GM18867 (cell line): ENCODE results near the gene CDC42EP4.
"Not testable (repeated sequence)": the region's sequence is repeated elsewhere in the genome, so short reads cannot be mapped to it uniquely, and the experiment has no call there.

ENCODE experiments used
- ATAC-seq: cut with Tn5 transposase; IDR thresholded peaks from one replicate; pipeline ENCODE4 v1.9.1; 2021; ENCODE audit warnings: mild to moderate bottlenecking, moderate library complexity; ENCODE audit not compliant: unreplicated experiment

CDC42EP4 gene

DNA sequence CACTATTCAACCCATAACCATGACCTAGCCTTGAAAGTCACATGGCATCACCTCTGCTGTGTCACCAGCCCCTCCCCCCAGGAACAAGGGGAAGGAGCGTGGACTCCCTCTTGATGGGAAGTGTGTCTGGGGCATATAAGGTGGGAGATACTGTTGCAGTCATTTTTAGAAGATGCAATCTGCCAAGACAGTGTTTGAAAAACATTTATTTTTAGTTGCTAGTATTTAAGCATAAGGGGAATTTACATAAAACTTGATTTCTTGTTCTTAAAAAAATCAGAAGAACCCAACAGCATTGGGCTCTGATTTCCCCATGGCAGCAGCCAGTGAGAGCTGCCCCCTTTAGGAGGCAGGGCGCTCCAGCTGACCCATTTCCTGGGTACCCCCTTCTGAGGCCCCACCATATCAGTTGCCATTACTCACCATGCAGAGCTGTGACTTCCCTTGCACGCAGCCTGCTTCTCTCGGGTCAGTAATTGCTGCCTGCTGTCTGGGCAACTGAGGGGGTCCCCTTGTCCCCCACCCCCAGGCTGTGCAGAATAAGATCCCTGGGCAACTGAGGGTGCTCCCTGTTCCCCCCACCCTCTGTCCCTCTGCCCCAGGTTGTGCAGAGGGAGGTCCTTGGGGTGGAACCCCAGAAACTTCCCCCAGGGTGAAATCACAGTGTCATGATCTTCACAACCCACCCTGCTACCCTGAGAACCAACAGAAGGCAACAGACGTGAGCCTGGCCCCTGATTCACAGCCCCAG lies 11.8 kb upstream of the CDC42EP4 start:
- no peak for ATAC-seq

DNA sequence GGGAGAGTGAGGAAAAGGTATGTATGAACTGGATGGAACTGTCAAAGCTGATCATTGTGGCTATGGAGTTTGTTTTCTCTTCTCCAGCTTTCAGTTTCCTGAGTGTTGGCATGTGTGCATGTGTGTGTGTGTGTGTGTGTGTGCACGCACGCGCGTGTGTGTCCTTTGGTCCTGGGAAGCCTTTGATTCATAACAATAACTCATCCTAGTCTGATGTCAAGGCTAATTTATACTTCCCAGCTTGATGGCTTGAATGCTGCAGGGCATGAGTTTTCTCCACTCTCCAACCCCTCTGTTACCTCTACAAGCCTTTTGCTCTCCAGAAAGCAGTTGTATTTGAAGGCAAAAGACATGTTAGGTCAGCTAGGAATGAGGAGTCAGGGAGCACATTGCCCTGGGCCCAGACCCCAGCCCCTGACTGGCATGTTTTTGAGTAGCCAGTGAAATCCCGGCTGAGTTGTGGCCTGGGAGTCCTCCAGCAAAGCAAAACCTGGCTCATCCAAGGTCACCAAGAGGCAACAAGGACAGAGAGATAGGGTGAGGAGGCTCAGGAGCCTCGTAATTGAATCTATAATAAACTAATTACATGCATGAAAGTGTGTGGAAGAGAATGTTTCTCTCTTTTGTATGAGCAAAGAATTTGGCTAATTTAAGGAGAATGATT lies 8.9 kb upstream of the CDC42EP4 start:
- ATAC-seq, result no peak

- no peak for ATAC-seq
These were observed 8.0 kb upstream of the CDC42EP4 start for GRCh38 chr17:73319766-73320165.

DNA sequence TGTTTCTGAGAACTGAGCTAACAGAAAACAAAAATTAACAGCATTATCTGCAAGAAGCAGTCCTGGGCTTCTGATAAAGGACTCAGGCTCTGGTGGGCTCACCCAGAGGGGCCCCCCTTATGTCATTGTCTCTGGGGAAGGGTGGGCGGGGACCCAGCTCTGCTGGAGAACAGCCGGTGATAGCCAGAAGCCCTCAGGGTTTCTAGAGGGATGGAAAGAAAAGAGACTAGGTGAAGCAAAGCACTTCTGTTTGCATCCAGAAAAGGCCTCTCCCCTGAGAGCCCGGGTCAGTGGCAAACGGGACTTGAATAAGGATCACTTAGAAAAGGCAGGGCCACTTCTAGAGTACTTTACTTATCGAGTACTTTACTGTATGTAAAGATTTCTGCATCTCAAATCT lies 7.0 kb upstream of the CDC42EP4 start:
- ATAC-seq, result no peak

DNA sequence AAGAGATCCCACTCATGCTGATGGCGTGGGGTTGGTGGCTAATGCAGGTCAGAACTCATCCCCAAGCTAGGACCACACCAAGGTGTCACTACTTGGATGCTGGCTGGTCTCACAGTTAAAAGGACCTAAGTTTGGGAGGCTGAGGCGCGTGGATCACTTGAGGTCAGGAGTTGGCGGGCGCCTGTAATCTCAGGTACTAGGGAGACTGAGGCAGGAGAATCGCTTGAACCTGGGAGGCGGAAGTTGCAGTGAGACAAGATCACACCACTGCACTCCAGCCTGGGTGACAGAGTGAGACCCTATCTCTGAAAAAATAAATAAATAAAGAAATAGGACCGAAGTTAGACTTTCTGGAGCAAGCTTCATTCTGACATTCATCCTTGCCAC lies 6.6 kb upstream of the CDC42EP4 start:
- ATAC-seq, result no peak

DNA sequence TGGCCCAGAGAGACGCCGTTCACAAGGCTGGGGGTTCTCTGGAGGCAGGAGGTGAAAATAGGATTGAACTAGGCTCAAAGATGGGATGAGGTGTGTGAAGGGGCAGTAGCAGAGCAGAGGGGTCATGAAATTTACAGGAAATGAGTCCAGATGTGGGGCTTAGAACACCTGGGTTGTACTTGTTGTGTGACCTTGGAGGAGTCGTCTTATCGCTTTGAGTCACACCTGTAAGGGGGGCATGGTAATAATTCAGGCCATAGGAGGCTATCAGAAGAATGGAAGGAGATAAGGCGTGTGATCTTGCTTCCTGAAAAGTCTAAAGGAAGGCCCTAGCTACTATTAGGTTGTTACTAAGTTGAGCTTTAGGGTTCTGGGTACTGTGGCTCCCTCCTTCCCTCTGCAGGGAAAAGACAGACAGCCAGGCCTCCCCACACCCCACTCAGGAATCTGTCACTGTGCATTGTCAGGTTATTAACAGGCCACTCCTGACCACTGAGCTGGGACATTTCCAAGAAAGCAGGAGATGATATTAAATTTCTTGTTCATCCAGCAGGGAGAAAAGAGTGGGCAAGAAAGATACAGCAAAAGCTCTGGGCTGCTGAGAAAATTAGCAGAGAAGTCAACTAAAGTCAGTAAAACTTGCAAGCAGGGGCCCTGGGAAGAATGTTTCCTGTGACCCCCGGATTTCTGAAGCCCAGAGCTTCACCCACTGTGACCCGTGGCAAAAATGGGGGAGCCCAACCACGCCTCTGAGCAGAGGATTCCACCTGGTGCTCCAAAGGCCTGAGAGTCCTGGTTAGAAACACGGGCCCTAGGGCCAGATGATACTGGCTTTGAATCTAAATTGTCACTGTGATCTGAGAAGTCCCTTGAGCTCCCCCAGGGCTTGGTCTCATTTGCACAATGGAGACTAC lies 6.0 kb upstream of the CDC42EP4 start:
- peak; percentile 24 for ATAC-seq

DNA sequence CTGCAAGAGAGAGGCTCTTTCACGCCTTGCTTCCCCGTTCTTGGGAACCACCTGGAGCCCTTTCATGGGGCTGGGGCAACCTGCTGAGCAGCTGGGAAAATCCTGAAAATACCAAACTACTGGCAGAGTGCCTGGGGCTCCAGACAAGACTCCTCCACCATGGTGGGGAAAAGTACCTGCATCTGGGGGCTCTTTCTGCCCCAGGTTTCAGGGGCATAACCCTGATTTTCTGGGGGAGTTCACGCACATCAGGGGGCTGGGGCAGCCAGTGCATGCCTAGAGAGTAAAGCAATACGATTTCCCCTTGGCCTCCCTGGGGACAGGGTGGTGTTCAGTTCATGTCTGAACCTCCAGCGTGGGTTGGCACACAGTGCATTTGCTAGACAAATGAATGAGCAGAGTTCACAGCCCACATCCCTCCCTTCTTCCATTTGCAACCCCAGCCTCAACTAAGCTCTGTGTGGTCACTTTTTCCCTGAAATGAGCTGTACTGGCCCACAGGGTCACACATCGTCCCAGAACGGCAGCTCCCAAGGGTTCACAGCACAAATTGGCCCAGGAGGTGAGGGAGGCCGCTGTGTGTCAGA lies 5.2 kb upstream of the CDC42EP4 start:
- peak; percentile 67 for ATAC-seq

DNA sequence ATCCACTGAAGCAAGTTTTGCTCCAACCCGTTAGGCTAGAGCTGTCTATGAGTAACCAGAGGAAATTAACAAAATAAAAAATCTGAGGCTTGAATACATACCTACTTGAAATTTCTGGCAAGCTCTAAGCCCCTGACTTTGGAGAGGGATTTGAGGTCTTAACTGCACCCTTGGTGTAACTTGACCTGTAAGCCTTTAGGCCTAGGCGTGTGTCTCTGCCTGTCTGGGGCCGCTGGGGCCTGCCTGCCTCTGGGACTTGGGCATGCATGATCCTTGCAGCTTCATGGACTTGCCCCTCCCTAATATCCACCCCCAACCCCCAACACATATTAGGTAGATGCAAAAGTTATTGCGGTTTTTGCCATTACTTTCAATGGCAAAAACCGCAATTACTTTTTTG lies 3.7 kb upstream of the CDC42EP4 start:
- ATAC-seq, result no peak

GRCh38 chr17:73313526-73314127 lies 1.8 kb upstream of the CDC42EP4 start:
- ATAC-seq, result no peak

DNA sequence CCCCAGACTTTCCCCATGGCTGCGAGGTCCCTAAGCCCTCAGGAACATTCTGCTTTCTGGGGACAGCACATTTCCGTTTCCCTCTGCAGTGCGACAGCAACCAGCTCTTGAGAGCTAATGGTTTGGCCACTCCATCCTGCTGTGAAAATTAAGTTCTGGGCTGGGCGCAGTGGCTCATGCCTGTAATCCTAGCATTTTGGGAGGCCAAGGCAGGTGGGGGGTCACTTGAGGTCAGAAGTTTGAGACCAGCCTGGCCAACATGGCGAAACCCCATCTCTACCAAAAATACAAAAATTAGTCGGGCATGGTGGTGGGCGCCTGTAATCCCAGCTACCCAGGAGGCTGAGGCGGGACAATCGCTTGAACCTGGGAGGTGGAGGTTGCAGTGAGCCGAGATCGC lies 1.1 kb upstream of the CDC42EP4 start:
- ATAC-seq, result not testable (repeated sequence)

- ATAC-seq, result peak; percentile 21
These were observed 397 bp downstream of the CDC42EP4 start for GRCh38 chr17:73311428-73311780.

GRCh38 chr17:73309727-73310596 lies 1.8 kb downstream of the CDC42EP4 start:
- no peak for ATAC-seq

GRCh38 chr17:73308959-73309358 lies 2.8 kb downstream of the CDC42EP4 start:
- not testable (repeated sequence) for ATAC-seq

DNA sequence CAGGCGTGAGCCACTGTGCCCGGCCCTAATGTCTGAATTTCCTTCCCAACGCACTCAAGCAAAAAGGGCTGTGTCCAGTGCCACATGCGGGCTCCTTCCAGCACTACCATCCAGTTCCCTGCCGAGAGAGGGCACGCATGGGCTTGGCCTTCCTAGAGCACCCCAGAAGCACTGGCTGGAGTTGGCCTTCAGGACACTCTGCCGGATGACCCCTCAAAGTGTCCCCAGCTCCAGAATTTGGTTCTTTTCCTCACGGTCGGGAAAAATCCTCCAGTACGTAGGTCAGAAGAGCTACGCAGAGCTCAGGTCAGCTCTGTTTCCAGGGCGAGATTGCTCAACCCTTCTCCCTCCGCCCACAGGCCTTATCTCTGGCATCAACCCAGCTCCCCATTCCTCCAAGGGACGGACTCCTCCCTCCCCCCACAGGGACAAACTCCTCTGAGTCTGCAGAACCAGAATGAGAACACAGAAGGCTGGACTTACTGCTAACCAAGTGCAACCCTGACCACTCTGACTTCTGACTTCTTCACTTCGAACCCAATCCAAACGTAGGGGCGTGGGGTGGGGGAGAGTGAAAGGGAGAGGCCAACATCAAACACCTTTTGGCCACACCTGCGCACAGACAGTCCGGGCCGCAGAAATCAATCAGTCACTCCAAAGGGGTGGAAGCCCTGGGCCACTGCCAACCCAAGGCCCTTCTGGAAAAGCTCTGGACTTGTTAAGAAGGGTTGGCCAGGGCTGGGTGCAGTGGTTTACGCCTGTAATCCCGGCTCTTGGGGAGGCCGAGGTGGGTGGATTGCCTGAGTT lies 3.6 kb downstream of the CDC42EP4 start:
- no peak for ATAC-seq

DNA sequence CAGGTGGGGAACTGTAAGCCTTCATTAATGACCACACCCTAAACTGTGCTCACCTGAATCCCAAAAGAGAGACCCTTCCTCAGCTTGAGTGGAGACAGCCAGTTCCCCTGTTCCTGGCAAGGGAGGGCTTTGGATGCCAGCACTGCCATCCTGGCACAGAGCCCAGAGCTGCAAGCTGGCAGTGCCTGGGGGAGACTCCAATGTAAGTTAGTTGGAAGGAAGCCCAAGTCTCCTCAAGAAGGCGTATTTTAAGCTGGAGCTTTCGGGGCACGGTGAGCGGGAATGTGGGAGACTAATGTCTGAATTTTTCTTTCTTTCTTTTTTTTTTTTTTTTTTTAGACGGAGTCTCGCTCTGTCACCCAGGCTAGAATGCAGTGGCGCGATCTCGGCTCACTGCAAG lies 4.7 kb downstream of the CDC42EP4 start:
- ATAC-seq, result no peak

GRCh38 chr17:73305845-73306836 lies 5.7 kb downstream of the CDC42EP4 start:
- ATAC-seq, result no peak

DNA sequence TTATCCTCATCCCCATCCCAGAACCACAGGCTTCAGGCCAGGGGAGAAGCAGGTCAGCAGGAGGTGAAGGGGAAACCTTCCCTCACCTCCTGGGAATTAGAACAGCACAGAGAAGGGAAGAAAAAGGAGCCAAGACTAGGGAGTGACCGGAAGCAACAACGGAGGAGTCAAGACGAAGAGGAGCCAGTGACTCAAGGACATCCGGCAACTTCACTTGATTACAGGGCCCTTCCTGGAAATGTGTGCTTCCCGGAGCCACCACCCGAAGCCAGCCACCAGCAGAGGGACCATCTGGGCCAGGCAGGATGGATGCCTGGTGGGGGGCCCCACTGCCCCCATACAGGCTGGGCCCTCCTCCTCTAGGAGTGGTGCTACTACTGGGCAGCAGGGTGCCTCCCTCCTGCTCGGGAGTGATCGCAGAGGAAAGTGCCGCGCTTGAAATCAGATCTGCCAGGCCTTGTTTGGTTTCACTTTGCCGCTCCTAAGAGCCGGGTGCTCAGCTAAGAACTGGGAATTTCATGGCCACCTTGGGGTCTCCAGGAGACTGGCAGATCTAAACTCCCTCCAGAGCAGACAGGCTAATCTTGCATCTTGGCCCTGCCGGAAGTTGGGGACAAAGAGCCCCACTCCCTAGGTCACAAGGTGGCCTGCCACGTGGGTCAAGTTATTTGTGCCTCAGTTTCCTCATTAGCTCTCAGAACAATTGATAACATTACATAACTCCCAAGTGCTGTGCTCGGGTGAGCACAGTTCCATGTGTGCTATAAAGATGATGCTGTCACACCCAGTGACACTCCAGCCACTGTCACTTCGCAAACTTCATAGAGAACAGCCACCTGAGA lies 6.6 kb downstream of the CDC42EP4 start:
- no peak for ATAC-seq
